Right lobe of liver (tissue), 4 donors: ENCODE data around the gene ATP2B3.

Experiments
- POLR2A ChIP-seq: fragments of 450-650 bp; IDR thresholded peaks from one replicate; pipeline ENCODE4 v1.6.1; 2017; ENCODE audit warnings: antibody characterized with exemption, mild to moderate bottlenecking
- TF ChIP-seq, protein P1 (sequence below), 4 donors: fragments of 200-600 bp in 3 of 4; fragments of 450-650 bp in 1 of 4; IDR thresholded peaks; one replicate each; pipeline versions ENCODE4 v1.5.1 to v1.8.0; 2016 to 2022; ENCODE audit warnings: antibody characterized with exemption in 4 of 4, mild to moderate bottlenecking in 2 of 4
- donor health status: DM: no; HTN: no; CAD: no.
- donor health status: DM: no; HTN: no; CAD: no.
- donor health status: DM: no; HTN: yes; CAD: no.

DNA sequence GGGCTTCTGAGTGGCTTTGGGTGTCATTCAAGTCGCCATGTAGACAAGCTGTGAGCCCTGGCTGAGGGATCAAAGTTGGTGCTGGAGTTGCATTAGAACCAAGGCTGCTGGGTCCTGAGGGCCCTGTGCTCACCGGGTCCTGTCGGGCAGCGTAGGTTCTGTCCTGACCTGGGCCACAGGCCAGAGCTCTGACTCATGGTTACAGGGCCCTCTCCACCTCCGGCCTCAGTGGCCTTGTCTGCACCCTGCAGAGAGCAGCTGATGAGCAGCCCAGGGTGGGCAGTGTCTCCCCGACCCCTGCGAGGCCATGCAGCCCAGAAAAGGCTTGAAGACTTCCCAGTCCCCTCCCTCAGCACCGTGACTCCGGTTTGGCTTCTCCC is 22.5 kb downstream of the ATP2B3 start:
- TF ChIP-seq, protein P1, sequence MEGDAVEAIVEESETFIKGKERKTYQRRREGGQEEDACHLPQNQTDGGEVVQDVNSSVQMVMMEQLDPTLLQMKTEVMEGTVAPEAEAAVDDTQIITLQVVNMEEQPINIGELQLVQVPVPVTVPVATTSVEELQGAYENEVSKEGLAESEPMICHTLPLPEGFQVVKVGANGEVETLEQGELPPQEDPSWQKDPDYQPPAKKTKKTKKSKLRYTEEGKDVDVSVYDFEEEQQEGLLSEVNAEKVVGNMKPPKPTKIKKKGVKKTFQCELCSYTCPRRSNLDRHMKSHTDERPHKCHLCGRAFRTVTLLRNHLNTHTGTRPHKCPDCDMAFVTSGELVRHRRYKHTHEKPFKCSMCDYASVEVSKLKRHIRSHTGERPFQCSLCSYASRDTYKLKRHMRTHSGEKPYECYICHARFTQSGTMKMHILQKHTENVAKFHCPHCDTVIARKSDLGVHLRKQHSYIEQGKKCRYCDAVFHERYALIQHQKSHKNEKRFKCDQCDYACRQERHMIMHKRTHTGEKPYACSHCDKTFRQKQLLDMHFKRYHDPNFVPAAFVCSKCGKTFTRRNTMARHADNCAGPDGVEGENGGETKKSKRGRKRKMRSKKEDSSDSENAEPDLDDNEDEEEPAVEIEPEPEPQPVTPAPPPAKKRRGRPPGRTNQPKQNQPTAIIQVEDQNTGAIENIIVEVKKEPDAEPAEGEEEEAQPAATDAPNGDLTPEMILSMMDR (IDR thresholded peaks at IDR 0.05), result no peak
- TF ChIP-seq POLR2A, result no peak
